ENCODE results near the gene SPDYE17. TPM values are rescaled to one million over a fixed set of nuclear protein-coding genes. Genes with fewer than 3 reads are reported as not detected.
A peak's percentile ranks its signal among the peaks of the same experiment; 100 is the strongest.
"Not testable (repeated sequence)": the region's sequence is repeated elsewhere in the genome, so short reads cannot be mapped to it uniquely, and the experiment has no call there.

Gene SPDYE17
- total RNA-seq, 1 experiment from 2014 or later: not detected

DNA sequence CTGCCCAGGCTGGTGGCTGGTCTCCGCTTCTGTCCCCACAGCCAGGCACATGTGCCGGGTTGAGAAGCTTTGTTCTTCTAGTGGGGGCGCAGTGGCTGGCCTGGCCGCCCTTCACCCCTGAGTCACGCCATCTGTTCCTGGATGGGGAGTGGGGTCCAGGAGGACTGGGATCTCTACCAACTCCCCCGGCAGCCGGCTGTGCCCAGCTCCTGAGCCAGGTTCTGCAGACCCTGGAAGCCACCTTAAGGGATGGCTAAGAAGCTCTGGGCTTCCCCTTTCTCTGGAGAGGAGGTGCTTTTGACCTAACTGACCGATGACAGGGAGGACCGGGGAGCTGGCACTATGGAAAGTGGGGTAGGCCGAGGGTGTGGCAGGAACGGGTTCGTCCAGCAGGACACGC lies 37.9 kb downstream of the SPDYE17 start:
- H3K23ac ChIP-seq (ENCODE audit: insufficient read length, low read depth, low read length); H3K23me2 ChIP-seq (ENCODE audit: insufficient read length, low read depth, low read length, poor library complexity, severe bottlenecking); H2AFZ ChIP-seq (ENCODE audit: low read length); H4K91ac ChIP-seq (ENCODE audit: insufficient read length, low read depth, low read length); H4K5ac ChIP-seq (ENCODE audit: insufficient read length, low read depth, low read length); H3K4me2 ChIP-seq (ENCODE audit: insufficient read depth, insufficient read length, low read length); H3K79me1 ChIP-seq (ENCODE audit: insufficient read depth, low read depth, low read length, poor library complexity, severe bottlenecking); H2BK12ac ChIP-seq (ENCODE audit: insufficient read length, low read depth, low read length); H3K14ac ChIP-seq (ENCODE audit: insufficient read depth, low read length); H3K4ac ChIP-seq (ENCODE audit: low read depth, low read length); H3K9ac ChIP-seq (ENCODE audit: extremely low read depth, insufficient read length, low read length); H2BK20ac ChIP-seq (ENCODE audit: low read depth, low read length, poor library complexity, severe bottlenecking); H3K27ac ChIP-seq (ENCODE audit: insufficient read length, low read depth, low read length); H2BK5ac ChIP-seq (ENCODE audit: insufficient read length, low read length); H3K27me3 Mint-ChIP-seq (ENCODE audit: low read depth); H3K9me3 ChIP-seq (ENCODE audit: control insufficient read depth, low read depth, low read length); H3K36me3 Mint-ChIP-seq (ENCODE audit: insufficient read depth in 1 of 3, low read depth in 3 of 3); H2AK5ac ChIP-seq (ENCODE audit: insufficient read length, low read length); H4K20me1 ChIP-seq (ENCODE audit: control insufficient read depth, insufficient read depth, insufficient read length); H3T11ph ChIP-seq (ENCODE audit: low read length); H3K18ac ChIP-seq (ENCODE audit: insufficient read length, low read depth, low read length); H2BK120ac ChIP-seq (ENCODE audit: low read depth, low read length, poor library complexity, severe bottlenecking); H3K56ac ChIP-seq (ENCODE audit: insufficient read length, low read depth, low read length); H3K27me3 ChIP-seq (ENCODE audit: insufficient read depth, low read length); H3K4me1 Mint-ChIP-seq; H3K9me3 Mint-ChIP-seq; H3K79me2 ChIP-seq (ENCODE audit: insufficient read depth, low read length); H2BK15ac ChIP-seq (ENCODE audit: low read depth, low read length); H3K4me1 ChIP-seq (ENCODE audit: insufficient read depth, low read length); DNase-seq; H3K4me3 Mint-ChIP-seq; H4K8ac ChIP-seq (replicated peaks; ENCODE audit: insufficient read length, low read depth, low read length): not testable (repeated sequence)
- H3K27ac Mint-ChIP-seq: peak overlapping the region; percentile 14 to 69 (median 68); a peak in 2 of 7 replicates
- WGBS (ENCODE audit: extremely low coverage, insufficient read length, low lambda C conversion rate): no CpG with 5 or more reads among the region's 13 CpGs

DNA sequence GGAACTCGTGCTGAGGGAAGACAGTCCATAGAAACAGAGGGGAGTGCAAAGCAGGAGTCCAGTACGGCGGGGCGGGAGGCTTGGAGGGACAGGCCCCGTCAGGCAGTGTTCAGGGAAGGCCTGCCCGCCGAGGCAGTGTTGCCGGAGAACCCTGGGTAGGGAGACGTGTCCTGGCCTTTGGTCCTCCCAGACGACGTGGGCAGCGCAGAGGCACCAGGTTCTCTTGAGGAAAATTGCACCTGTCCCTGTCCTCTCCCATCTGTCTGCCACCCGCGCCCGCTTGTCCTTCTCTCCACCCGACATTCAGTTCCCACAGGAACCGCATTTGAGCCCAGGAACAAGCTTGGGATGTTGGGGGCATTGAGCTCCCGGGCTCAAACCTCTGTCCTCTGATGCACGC lies 38.3 kb downstream of the SPDYE17 start:
- H4K91ac ChIP-seq (ENCODE audit: insufficient read length, low read depth, low read length); H4K20me1 ChIP-seq (ENCODE audit: control insufficient read depth, insufficient read depth, insufficient read length); H3K18ac ChIP-seq (ENCODE audit: insufficient read length, low read depth, low read length); H3K9me3 ChIP-seq (ENCODE audit: control insufficient read depth, low read depth, low read length); H2BK20ac ChIP-seq (ENCODE audit: low read depth, low read length, poor library complexity, severe bottlenecking); H3K56ac ChIP-seq (ENCODE audit: insufficient read length, low read depth, low read length); H2BK12ac ChIP-seq (ENCODE audit: insufficient read length, low read depth, low read length); H4K5ac ChIP-seq (ENCODE audit: insufficient read length, low read depth, low read length); H2BK5ac ChIP-seq (ENCODE audit: insufficient read length, low read length); H3K4me3 Mint-ChIP-seq; H3K14ac ChIP-seq (ENCODE audit: insufficient read depth, low read length); H4K8ac ChIP-seq (replicated peaks; ENCODE audit: insufficient read length, low read depth, low read length); H3K23me2 ChIP-seq (ENCODE audit: insufficient read length, low read depth, low read length, poor library complexity, severe bottlenecking); H3K4me1 Mint-ChIP-seq; H2BK120ac ChIP-seq (ENCODE audit: low read depth, low read length, poor library complexity, severe bottlenecking); H3K4ac ChIP-seq (ENCODE audit: low read depth, low read length); H3K27me3 ChIP-seq (ENCODE audit: insufficient read depth, low read length); H3K9ac ChIP-seq (ENCODE audit: extremely low read depth, insufficient read length, low read length); H3K79me1 ChIP-seq (ENCODE audit: insufficient read depth, low read depth, low read length, poor library complexity, severe bottlenecking); H3K4me2 ChIP-seq (ENCODE audit: insufficient read depth, insufficient read length, low read length); H2BK15ac ChIP-seq (ENCODE audit: low read depth, low read length); H3K9me3 Mint-ChIP-seq; H2AK5ac ChIP-seq (ENCODE audit: insufficient read length, low read length); H2AFZ ChIP-seq (ENCODE audit: low read length); H3K27me3 Mint-ChIP-seq (ENCODE audit: low read depth); H3K27ac ChIP-seq (ENCODE audit: insufficient read length, low read depth, low read length); H3K36me3 Mint-ChIP-seq (ENCODE audit: insufficient read depth in 1 of 3, low read depth in 3 of 3); H3K4me1 ChIP-seq (ENCODE audit: insufficient read depth, low read length); H3K79me2 ChIP-seq (ENCODE audit: insufficient read depth, low read length); H3T11ph ChIP-seq (ENCODE audit: low read length); H3K23ac ChIP-seq (ENCODE audit: insufficient read length, low read depth, low read length); DNase-seq: not testable (repeated sequence)
- WGBS (ENCODE audit: extremely low coverage, insufficient read length, low lambda C conversion rate): no CpG with 5 or more reads among the region's 19 CpGs
- H3K27ac Mint-ChIP-seq: peak overlapping the region; percentile 14 to 69 (median 68); a peak in 2 of 7 replicates

All from H9 (cell line).